NCI-H2227 (cell line): Measurements from ENCODE around the gene CLEC4D.
"Not testable (repeated sequence)": the region's sequence is repeated elsewhere in the genome, so short reads cannot be mapped to it uniquely, and the experiment has no call there.

Experiments used
- DNase-seq: peaks from one replicate; lab custom pipeline; 2025; ENCODE audit not compliant: unreplicated experiment; lab: John Stamatoyannopoulos, UW

The CLEC4D gene

GRCh38 chr12:8527250-8528130, 14.2 kb downstream of the CLEC4D start:
- no peak for DNase-seq

- DNase-seq, result no peak
Measured at GRCh38 chr12:8532045-8532444, 18.7 kb downstream of the CLEC4D start.

GRCh38 chr12:8537820-8538219, 24.5 kb downstream of the CLEC4D start:
- not testable (repeated sequence) for DNase-seq

GRCh38 chr12:8540831-8541230, 27.5 kb downstream of the CLEC4D start, which contains the start of gene CLEC4E:
Gene CLEC4E (minus strand): TSS chr12:8540905. CDS start chr12:8540797, 108 bp downstream.
- not testable (repeated sequence) for DNase-seq

- no peak for DNase-seq
Measured at GRCh38 chr12:8541562-8541961, 28.3 kb downstream of the CLEC4D start.

GRCh38 chr12:8544295-8544694, 31.0 kb downstream of the CLEC4D start:
- peak; percentile 63 for DNase-seq

- no peak for DNase-seq
Measured at GRCh38 chr12:8546591-8546990, 33.3 kb downstream of the CLEC4D start.

- DNase-seq, result no peak
Measured at GRCh38 chr12:8547645-8548044, 34.3 kb downstream of the CLEC4D start.

GRCh38 chr12:8548192-8548591, 34.9 kb downstream of the CLEC4D start:
- no peak for DNase-seq

- DNase-seq, result no peak
Measured at GRCh38 chr12:8549381-8549780, 36.1 kb downstream of the CLEC4D start.

- DNase-seq, result no peak
Measured at GRCh38 chr12:8553088-8553627, 39.9 kb downstream of the CLEC4D start.

- DNase-seq, result no peak
Measured at GRCh38 chr12:8554451-8555195, 41.3 kb downstream of the CLEC4D start.

- no peak for DNase-seq
Measured at GRCh38 chr12:8556531-8557097, 43.3 kb downstream of the CLEC4D start.

GRCh38 chr12:8559676-8560075, 46.4 kb downstream of the CLEC4D start:
- no peak for DNase-seq

GRCh38 chr12:8561011-8561410, 47.7 kb downstream of the CLEC4D start:
- no peak for DNase-seq

- DNase-seq, result no peak
Measured at GRCh38 chr12:8562310-8562709, 49.0 kb downstream of the CLEC4D start.

GRCh38 chr12:8563356-8563755, 50.1 kb downstream of the CLEC4D start:
- no peak for DNase-seq

- DNase-seq, result peak; percentile 12
Measured at GRCh38 chr12:8564656-8565055, 51.4 kb downstream of the CLEC4D start.

GRCh38 chr12:8566052-8566451, 52.7 kb downstream of the CLEC4D start:
- DNase-seq, result not testable (repeated sequence)

- no peak for DNase-seq
Measured at GRCh38 chr12:8566525-8566924, 53.2 kb downstream of the CLEC4D start.
